Panc1 (cell line): ENCODE results near the gene RHOJ.
"Not testable (repeated sequence)": the region's sequence is repeated elsewhere in the genome, so short reads cannot be mapped to it uniquely, and the experiment has no call there.

Experiments used
- CTCF ChIP-seq: fragments of 450-650 bp; IDR thresholded peaks from 2 replicates; pipeline ENCODE4 v1.5.1; 2017; ENCODE audit warnings: mild to moderate bottlenecking
- POLR2AphosphoS5 ChIP-seq: IDR thresholded peaks from 2 replicates; pipeline ENCODE4 v1.6.1; 2012; ENCODE audit warnings: mild to moderate bottlenecking, low read depth, low read length, moderate library complexity
- REST ChIP-seq, 2 experiments: IDR thresholded peaks; 2 replicates each; pipeline ENCODE4 v1.6.1; 2011 to 2012; ENCODE audit warnings: low read depth in 2 of 2, control low read depth in 1 of 2, low read length in 1 of 2, mild to moderate bottlenecking in 1 of 2, moderate library complexity in 1 of 2; ENCODE audit not compliant: insufficient read depth in 1 of 2
- SIN3A ChIP-seq: IDR thresholded peaks from 2 replicates; pipeline ENCODE4 v1.6.1; 2012; ENCODE audit warnings: low read depth, mild to moderate bottlenecking, low read length, moderate library complexity, borderline replicate concordance; ENCODE audit not compliant: insufficient read depth
- TCF7L2 ChIP-seq: IDR thresholded peaks from 2 replicates; pipeline ENCODE4 v1.6.1; 2011; ENCODE audit warnings: mild to moderate bottlenecking, low read depth, low read length, inconsistent platforms

- not testable (repeated sequence) for TF ChIP-seq CTCF; REST (IDR thresholded peaks at IDR 0.05; ENCODE audit: insufficient read depth in 1 of 2, low read depth in 2 of 2, low read length in 1 of 2); POLR2AphosphoS5; SIN3A; TCF7L2
Observed at GRCh38 chr14:63304429-63304828, 100.2 kb downstream of the RHOJ start.
